Panc1 (cell line): Measurements from ENCODE around the gene PLPPR5. TPM values are rescaled to one million over a fixed set of nuclear protein-coding genes. Genes with fewer than 3 reads are reported as not detected.

ENCODE experiments used
- ATAC-seq: fragments of 200-7000 bp; cut with Tn5 transposase; 2 replicates; pipeline ENCODE4 v1.9.1; 2020; ENCODE audit warnings: mild to moderate bottlenecking, moderate library complexity
- BruUV-seq: library from RNA; stranded (reverse); fragments of 400-500 nt; replicated peaks from 2 replicates; lab custom pipeline; 2021; lab: Mats Ljungman, UMichigan
- CTCF ChIA-PET: fragments of 300-600 bp; sonication (Branson Sonifier 250); formaldehyde crosslinking; loops from one replicate; lab custom pipeline; 2022; ENCODE audit warnings: antibody characterized with exemption; lab: Charles Lee
- POLR2A ChIA-PET: fragments of 300-600 bp; sonication (Branson Sonifier 250); formaldehyde crosslinking; loops from one replicate; lab custom pipeline; 2022; ENCODE audit warnings: antibody characterized with exemption; lab: Charles Lee
- DNase-seq: peaks from one replicate; pipeline ENCODE4 v3.0.0-alpha.2; 2010; ENCODE audit warnings: low read depth, low spot score
- H3K27ac ChIP-seq: 2 replicates; pipeline ENCODE4 v1.5.1; 2011; ENCODE audit warnings: mild to moderate bottlenecking, low read length, inconsistent platforms
- H3K27me3 ChIP-seq: fragments of 200-500 bp; sonication (Bioruptor generic); 2 replicates; pipeline ENCODE4 v1.6.0; 2014; ENCODE audit warnings: low read length, inconsistent platforms; ENCODE audit not compliant: control insufficient read depth, insufficient read depth
- H3K36me3 ChIP-seq: fragments of 200-500 bp; sonication (Bioruptor generic); 2 replicates; pipeline ENCODE4 v1.5.1; 2014; ENCODE audit warnings: inconsistent platforms, mild to moderate bottlenecking, low read length, moderate library complexity; ENCODE audit not compliant: control insufficient read depth, insufficient read depth
- H3K4me1 ChIP-seq: 2 replicates; pipeline ENCODE4 v1.5.1; 2011; ENCODE audit warnings: inconsistent platforms, mild to moderate bottlenecking, low read length, moderate library complexity; ENCODE audit not compliant: control insufficient read depth, insufficient read depth
- H3K4me3 ChIP-seq, 2 experiments: 2 replicates each; pipeline ENCODE4 v1.5.1; 2011 to 2012; ENCODE audit warnings: low read depth in 2 of 2, low read length in 2 of 2, mild to moderate bottlenecking in 2 of 2, inconsistent platforms in 1 of 2, moderate library complexity in 1 of 2
- H3K9me3 ChIP-seq: fragments of 200-500 bp; sonication (Bioruptor generic); 2 replicates; pipeline ENCODE4 v1.5.1; 2014; ENCODE audit warnings: low read depth, mild to moderate bottlenecking, inconsistent platforms, low read length, moderate library complexity; ENCODE audit not compliant: control insufficient read depth, insufficient read depth
- POLR2AphosphoS5 ChIP-seq: IDR thresholded peaks from 2 replicates; pipeline ENCODE4 v1.6.1; 2012; ENCODE audit warnings: mild to moderate bottlenecking, low read depth, low read length, moderate library complexity
- SIN3A ChIP-seq: IDR thresholded peaks from 2 replicates; pipeline ENCODE4 v1.6.1; 2012; ENCODE audit warnings: low read depth, mild to moderate bottlenecking, low read length, moderate library complexity, borderline replicate concordance; ENCODE audit not compliant: insufficient read depth
- TCF7L2 ChIP-seq: IDR thresholded peaks from 2 replicates; pipeline ENCODE4 v1.6.1; 2011; ENCODE audit warnings: mild to moderate bottlenecking, low read depth, low read length, inconsistent platforms
- in situ Hi-C: cut with HindIII; loops from 2 replicates; pipeline ENCODE4 v1.10.0; 2016; ENCODE audit warnings: low sequenced_read_pairs, low pct_unique_long_range_greater_than_20kb
- intact Hi-C: fragments of 100-400 bp; cut with micrococcal nuclease; formaldehyde crosslinking; loops from one replicate; pipeline ENCODE4 v1.10.0; 2022; ENCODE audit not compliant: unreplicated experiment
- total RNA-seq: library from RNA; stranded (reverse); gene quantifications from one replicate; pipeline ENCODE4 v1.2.1, GENCODE V29; 2021; ENCODE audit not compliant: unreplicated experiment
- TF ChIP-seq, protein P1 (sequence below): fragments of 450-650 bp; IDR thresholded peaks from 2 replicates; pipeline ENCODE4 v1.5.1; 2017; ENCODE audit warnings: mild to moderate bottlenecking
- TF ChIP-seq, protein P2 (sequence below), 2 experiments: IDR thresholded peaks; 2 replicates each; pipeline ENCODE4 v1.6.1; 2011 to 2012; ENCODE audit warnings: low read depth in 2 of 2, control low read depth in 1 of 2, low read length in 1 of 2, mild to moderate bottlenecking in 1 of 2, moderate library complexity in 1 of 2; ENCODE audit not compliant: insufficient read depth in 1 of 2

The PLPPR5 gene
- total RNA-seq, 1 experiment from 2014 or later = not detected

DNA sequence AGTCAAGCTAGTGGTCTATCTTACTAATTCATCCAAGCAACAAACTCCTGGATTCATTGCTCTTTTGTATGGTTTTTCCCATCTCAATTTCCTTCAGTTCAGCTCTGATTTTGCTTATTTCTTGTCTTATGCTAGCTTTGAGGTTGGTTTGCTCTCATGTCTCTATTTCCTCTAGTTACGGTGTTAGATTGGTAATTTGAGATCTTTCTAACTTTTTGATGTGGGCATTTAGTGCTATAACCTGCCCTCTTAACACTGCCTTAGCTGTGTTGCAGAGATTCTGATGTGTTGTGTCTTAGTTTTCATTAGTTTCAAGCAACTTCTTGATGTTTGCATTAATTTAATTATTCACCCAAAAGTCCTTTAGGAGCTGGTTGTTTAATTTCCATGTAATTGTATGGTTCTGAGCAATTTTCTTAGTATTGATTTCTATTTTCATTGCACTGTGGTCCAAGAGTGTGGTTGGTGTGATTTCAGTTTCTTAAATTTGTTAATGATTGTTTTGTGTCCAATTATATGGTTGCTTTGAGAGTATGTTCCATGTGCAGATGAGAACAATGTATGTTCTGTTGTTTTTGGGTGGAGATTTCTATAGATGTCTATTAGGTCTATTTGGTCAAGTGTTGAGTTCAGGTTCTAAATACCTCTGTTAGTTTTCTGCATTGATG lies 154.6 kb downstream of the PLPPR5 start:
- TF ChIP-seq, protein P1, sequence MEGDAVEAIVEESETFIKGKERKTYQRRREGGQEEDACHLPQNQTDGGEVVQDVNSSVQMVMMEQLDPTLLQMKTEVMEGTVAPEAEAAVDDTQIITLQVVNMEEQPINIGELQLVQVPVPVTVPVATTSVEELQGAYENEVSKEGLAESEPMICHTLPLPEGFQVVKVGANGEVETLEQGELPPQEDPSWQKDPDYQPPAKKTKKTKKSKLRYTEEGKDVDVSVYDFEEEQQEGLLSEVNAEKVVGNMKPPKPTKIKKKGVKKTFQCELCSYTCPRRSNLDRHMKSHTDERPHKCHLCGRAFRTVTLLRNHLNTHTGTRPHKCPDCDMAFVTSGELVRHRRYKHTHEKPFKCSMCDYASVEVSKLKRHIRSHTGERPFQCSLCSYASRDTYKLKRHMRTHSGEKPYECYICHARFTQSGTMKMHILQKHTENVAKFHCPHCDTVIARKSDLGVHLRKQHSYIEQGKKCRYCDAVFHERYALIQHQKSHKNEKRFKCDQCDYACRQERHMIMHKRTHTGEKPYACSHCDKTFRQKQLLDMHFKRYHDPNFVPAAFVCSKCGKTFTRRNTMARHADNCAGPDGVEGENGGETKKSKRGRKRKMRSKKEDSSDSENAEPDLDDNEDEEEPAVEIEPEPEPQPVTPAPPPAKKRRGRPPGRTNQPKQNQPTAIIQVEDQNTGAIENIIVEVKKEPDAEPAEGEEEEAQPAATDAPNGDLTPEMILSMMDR = no peak
- TF ChIP-seq POLR2AphosphoS5 (no peak), TCF7L2 (no peak), SIN3A (no peak)
- TF ChIP-seq, protein P2, sequence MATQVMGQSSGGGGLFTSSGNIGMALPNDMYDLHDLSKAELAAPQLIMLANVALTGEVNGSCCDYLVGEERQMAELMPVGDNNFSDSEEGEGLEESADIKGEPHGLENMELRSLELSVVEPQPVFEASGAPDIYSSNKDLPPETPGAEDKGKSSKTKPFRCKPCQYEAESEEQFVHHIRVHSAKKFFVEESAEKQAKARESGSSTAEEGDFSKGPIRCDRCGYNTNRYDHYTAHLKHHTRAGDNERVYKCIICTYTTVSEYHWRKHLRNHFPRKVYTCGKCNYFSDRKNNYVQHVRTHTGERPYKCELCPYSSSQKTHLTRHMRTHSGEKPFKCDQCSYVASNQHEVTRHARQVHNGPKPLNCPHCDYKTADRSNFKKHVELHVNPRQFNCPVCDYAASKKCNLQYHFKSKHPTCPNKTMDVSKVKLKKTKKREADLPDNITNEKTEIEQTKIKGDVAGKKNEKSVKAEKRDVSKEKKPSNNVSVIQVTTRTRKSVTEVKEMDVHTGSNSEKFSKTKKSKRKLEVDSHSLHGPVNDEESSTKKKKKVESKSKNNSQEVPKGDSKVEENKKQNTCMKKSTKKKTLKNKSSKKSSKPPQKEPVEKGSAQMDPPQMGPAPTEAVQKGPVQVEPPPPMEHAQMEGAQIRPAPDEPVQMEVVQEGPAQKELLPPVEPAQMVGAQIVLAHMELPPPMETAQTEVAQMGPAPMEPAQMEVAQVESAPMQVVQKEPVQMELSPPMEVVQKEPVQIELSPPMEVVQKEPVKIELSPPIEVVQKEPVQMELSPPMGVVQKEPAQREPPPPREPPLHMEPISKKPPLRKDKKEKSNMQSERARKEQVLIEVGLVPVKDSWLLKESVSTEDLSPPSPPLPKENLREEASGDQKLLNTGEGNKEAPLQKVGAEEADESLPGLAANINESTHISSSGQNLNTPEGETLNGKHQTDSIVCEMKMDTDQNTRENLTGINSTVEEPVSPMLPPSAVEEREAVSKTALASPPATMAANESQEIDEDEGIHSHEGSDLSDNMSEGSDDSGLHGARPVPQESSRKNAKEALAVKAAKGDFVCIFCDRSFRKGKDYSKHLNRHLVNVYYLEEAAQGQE (IDR thresholded peaks at IDR 0.05; ENCODE audit: insufficient read depth in 1 of 2, low read depth in 2 of 2, low read length in 1 of 2) = no peak
- CTCF ChIA-PET = no interaction called here
- no peaks in the 10 kb centered on the region for H3K9me3 ChIP-seq
- H3K4me1 ChIP-seq = no peaks in the 10 kb centered on the region
- in situ Hi-C loops (no loop called here), intact Hi-C loops (no loop called here)
- no peaks in the 10 kb centered on the region for H3K27me3 ChIP-seq
- H3K27ac ChIP-seq = no peak overlapping the region
- ATAC-seq (no peak), DNase-seq (no peak)
- no TSS peak for BruUV-seq
- H3K4me3 ChIP-seq = no peak overlapping the region
- POLR2A ChIA-PET = no interaction called here
- H3K36me3 ChIP-seq = no peaks in the 10 kb centered on the region

DNA sequence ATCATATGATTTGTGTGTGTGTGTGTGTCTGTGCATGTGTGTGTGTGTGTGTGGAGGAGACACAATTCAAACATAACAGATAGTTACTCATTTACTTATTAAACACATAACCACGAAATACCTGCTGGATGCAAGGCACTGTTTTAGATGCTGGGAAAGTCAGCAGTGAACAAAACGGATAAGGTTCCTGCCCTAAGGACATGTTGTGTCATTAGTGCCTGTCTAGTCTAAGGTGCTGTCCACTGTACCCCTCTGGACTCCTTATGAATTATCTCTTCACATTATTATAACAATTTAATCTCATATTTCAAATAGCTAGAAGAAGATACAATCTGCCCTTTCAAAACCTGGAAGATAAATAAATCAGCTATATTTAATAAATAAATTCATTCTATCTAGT lies 162.4 kb downstream of the PLPPR5 start:
- intact Hi-C loops = no loop called here
- Histone ChIP-seq H3K4me3 (no peak overlapping the region), H3K27ac (no peak overlapping the region), H3K27me3 (no peaks in the 10 kb centered on the region), H3K4me1 (no peaks in the 10 kb centered on the region), H3K9me3 (no peaks in the 10 kb centered on the region), H3K36me3 (no peaks in the 10 kb centered on the region)
- ATAC-seq (no peak), DNase-seq (no peak)
- BruUV-seq = no TSS peak
- ChIA-PET CTCF (no interaction called here), POLR2A (no interaction called here)
- in situ Hi-C loops = no loop called here
- no peak for TF ChIP-seq SIN3A
- TF ChIP-seq TCF7L2 = no peak
